ENCODE data around the gene NFATC2.

GRCh38 chr20:51387125-51387875 lies 155.2 kb downstream of the NFATC2 start:
- no peak for TF ChIP-seq CTCF (IDR thresholded peaks at IDR 0.05)
- TF ChIP-seq POLR2A (IDR thresholded peaks at IDR 0.05): no peak

Data from Peyer's patch (tissue), 4 donors.